T-helper 22 cell (primary cell): ENCODE results near the gene RAPGEF5.

Experiments used
- DNase-seq: peaks from one replicate; pipeline ENCODE4 v3.0.0-alpha.2; 2020; ENCODE audit warnings: low read depth

Gene RAPGEF5

DNA sequence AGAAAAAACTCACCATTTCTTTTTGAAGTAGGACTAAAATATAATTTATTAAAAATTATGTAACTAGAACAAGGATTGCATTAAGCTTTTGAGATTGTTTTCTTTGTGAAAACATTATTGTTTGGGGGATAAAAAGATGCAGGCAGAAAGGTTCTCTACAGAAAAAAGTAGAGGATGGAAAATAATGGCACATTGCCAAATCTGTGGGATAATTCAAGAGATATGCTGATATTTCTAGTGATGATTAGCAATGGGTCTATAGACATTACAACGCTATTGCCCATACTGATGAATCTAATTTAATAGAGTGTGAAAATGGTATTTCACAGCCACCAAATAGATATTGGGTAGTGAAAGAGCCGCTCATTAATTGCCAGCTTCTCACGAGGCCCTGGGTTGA, 204.3 kb downstream of the RAPGEF5 start:
- DNase-seq, result no peak

DNA sequence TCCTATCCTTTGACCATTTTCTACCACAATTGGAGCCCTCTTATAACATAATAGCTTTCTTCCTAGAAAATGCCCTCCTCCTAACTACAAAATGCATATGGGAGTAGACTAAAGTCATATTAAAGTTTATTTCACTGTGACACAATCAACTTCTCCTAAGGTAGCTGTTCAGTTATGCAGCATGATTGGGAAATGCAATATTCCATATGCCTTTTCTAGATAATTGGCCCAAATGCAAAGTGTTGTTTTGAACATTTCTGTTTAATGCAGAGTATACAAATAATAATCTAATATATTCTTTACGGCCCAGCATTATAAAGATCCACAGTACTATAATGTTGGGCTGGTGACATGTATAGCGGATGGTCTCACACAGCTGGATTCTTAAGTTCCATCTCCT, 205.1 kb downstream of the RAPGEF5 start:
- DNase-seq, result no peak

DNA sequence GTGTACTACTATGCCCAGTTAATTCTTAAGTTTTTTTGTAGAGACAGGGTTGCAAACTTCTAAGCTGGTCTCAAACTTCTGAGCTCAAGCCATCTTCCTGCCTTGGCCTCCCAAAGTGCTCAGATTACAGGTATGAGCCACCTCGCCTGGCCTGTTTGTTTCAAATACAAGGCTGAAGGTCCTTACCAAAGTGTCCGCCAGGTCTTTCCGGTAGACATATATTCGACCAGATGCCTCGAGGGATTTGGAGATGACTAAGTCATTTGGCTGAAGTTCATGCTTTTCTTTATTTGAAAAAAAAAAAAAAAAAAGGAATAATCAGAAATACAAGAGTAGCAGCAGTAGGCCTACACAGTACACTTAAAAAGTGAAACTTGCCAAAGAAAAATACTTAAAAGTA, 206.7 kb downstream of the RAPGEF5 start:
- DNase-seq, result no peak

DNA sequence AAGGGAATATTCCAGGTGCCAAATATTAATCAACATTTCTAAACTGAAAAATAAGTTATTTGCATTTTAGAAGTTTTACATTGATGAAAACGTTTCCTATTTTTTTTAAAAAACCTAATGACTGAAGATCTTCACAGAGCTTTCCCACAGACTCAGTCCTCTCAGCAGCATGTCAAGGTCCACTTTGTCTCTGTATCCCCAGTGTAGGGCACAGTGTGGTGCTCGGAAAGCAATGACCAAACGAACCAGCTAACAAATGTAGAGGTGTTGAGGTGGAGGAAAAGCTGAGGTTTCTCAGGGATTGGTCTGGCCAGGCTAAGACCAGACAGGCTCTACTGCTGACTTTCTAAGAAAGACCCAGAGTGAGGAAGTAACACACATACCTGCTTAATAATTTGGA, 209.1 kb downstream of the RAPGEF5 start:
- DNase-seq, result no peak

DNA sequence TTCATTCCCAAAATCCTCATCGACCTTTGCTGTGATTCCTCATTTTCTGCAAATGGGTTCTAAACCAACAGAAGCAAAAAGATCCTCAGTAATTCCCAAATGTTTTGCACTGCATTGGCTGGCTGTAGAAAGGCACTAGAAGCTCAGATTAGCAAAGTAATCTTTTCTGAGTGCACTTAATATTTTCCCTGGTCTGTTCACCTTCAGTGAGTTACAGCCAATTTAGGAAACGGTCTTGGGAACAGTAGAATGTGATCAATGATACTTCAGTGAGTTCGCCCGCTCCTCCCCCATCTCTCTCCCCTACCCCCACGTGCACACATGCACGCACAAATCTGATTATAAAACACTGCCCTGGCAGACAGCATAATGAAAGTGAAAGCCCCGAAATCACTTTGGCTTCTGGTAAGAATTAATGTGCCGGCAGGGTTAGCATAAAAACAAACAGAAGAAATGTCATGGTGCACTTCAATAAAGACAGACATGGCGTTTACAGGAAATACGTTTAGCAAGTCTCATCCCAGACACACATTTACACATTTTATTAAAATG, 209.9 kb downstream of the RAPGEF5 start:
- no peak for DNase-seq

DNA sequence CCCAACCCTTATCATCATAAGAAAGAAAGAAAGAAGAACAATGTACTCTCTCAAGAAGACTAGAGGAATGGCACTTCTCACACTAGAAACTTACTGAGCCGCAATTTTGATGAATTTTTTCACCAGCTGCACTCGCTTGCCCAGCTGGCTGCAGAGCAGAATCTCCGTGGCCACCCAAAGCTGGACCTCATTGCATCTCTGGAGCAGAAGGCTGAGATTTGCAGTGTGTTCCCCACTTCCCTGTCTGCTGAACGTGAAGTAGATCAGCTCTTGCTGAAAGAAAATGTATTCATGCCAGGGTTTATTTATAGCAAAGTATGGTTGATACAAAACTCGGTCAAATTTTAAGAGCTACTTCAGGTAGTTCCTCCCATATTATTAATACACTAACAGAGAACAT, 212.0 kb downstream of the RAPGEF5 start:
- no peak for DNase-seq

DNA sequence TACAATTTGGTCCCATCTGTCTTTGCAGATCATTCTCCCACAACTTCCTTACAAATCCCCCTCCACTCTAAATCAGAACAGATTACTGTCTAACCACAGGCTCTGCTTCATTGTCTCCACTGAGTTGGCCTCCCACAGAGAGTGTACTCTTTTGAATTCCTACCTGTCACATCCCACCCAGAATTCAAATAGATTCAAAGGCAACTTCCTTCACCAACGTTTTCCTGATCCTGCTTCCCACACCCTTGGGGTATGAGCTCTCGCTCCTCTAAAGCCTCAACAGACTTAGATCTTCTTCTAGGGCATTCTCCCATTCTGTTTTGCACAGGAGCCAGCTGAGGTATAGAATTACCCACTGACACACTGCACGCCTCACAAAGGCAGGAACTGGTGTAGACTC, 213.5 kb downstream of the RAPGEF5 start:
- DNase-seq, result no peak

DNA sequence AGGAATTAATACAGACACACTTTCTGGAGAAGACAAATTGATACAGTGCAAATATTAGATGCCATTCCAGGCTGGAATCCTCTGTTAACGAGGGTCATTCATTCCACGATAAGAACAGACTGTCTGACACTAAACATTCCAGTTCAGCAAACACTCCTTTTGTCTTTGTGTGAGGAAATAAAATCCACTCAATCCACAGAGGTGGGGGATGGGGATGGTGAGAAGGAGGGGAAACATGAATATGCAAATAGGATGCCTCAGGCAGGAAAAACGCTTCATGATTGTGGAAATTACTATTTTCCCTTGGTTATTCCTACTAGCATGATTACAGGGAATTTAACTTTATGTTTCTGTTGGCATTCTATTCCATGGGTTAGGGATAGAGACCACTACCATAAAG, 214.4 kb downstream of the RAPGEF5 start:
- no peak for DNase-seq

DNA sequence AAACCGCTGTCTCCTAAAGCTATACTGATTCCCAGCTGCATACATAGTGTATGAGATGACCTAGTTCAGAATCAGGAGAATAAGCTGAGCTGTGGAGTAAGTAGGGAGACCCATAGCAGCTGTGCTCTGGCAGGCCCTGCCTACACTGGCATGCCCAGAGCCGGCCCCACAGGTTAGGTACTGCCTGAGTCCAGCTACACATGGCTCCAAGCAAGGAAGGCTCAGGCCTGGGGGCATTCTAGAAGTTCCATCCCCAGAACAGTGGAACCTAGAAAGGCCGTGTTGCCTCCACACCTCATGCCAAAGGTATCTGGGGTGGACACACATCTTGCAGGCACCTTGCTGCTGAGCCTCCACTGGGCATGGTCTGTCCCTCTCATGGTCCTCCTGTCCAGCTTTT, 215.6 kb downstream of the RAPGEF5 start:
- DNase-seq, result no peak

DNA sequence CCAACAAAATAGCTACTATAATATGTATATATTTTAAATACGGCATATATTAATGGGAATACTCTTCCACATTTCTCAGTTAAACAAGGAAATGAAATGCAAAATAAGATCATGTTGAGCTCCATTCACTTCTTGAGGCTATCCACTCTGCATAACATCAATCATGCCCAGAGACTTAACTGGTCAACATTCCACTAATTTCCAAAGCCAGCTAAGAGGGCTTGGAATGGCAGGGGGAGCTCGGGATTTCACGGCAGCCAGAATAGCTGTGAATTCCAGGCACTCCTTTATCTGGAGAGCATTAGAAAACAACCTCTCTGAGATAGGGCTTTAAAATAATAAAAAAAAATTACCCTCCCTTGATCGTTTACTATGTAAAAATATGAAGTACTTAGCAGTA, 216.4 kb downstream of the RAPGEF5 start:
- no peak for DNase-seq

DNA sequence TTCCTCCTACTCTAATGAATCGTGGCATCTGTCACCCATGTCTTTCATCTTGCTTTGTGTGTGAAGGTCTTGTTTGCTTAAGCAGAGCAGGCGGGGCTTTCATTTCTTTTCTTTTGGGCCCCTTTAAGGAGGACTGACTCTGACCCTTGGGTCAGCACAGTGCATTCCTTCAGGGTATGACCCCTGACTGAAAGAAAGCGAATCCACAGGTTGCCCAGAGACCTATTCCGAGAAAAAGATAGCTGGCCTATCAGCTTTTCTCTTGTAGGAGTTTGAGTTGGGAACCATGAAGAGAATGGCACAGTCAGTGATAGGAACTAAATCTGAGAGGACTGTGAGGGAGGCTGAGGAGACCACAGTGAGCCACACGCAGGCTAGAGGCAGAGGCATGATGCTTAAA, 218.1 kb downstream of the RAPGEF5 start:
- DNase-seq, result no peak

DNA sequence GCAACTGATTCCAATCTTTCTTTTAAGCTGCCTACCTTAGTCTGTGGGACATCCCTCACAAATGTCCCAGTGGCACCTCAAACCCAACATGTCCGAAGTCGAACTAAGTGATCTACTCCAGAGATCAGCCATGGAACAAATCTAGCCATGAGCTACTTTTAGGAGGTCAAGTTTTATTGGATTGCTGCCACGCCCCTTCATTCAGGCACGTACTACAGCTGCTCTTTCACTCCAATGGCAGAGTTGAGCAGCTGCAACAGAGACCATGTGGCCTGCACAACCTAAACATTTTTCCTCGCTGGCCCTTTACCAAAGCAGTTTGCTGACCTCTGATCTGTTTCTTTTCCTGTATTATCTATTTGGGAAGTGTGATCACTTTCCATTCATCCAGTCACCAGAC, 218.8 kb downstream of the RAPGEF5 start:
- DNase-seq, result no peak

DNA sequence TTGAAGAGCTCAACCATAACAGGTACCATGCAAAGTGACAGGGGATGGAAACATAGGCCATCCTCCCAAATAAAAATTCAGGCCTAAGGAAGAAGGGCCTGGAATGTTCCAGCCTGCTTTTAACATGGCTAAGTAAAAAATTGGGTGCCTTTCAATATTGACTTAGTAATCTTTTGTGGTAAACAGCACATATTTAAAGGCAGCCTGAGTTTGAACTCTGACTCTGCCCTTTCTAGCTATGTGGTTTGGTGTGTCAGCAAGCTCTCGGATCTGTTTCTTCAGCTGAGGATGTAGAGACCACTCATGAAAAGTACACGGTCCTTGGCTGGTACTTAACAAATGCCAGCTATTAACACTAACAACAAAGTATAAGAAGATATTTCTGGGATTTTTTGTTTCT, 219.5 kb downstream of the RAPGEF5 start:
- DNase-seq, result no peak

DNA sequence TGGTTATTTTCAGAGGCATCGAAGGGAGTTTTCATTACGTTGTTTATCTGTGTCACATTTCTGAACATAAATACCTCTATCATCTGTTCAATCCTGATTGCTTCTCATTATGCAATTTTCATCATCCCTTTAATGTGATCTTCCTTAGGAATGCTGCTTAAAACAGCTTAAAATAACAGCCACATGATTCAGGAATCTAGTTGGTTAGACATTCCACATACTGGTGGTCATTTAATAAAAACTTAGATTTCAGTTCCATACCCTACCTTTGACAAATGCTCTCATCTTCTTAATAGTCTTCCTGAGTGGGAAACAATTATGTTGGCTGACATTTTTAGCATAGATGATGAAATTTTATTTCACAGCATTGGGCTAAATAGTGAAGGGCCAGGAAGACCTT, 219.9 kb downstream of the RAPGEF5 start:
- DNase-seq, result no peak

DNA sequence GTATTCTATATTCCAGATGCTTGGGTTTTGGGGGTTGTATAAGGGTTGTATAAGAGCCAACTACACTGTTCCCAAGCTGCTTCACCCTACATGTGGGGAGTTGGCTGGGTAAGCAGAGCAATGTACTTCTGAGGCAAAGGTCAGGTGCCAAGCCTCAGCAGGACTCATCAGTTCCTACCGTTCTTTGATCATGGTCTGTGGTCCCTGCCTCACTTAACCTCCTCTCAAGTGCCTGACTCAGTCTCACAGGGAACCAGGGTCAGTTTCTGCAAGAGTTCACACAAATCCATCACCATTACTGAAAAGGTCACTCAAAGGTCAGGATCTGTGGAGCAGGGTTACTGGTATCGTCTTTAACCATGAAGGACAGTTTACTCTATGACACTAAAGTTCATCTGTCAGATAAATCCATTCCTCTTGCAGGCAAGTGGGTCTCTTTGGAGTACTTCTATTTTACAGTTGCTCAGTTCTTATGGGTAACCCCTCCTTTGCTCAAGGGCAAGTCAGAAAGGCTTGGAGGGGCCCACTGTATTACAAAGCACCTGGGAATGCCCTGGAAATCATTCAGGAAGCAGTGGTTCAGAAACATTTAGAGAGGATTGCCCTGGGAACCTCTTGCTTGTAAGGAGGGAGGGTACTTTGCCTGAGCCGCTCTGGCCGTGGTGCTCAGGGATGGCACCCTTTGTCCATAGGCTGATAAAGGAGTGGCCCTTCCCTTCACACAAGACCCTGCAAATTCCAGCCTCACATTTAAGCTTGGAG, 227.0 kb downstream of the RAPGEF5 start:
- no peak for DNase-seq

DNA sequence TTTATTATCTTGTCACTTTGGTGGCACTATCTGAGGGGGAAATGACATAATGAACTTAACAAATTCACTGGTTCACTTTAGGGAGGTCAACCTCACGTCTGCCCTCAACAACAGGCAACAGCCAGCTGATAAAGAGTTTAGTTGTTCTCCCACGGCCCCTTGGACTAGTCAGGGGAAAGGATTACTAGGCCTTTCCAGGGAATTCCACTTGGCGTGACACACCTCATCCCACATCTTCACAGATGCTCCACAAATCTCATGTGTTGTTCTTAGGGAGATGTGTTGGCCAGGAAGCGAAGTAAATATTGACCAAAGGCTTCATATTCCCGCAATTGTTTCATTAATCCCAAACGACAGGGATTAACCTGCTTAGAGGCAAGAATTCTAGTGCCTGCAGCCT, 227.8 kb downstream of the RAPGEF5 start:
- no peak for DNase-seq

DNA sequence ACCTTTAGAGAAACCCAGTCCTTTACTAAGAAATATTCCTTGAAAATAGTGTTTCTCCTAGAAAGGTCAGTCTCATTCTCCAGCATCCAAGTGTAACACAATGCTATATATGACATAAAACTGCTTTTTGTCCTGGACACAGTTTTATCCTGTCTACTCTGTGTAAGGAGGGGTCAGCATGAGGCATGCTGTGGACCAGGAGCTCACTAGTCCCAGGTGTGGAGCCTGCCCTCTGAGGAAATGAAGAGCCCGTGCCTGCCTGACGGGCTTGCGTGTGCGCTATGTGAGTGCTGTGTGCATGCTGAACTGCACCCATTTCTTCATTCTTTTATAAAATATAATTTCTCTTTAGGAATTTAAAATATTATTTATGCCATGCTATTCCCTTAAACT, 228.4 kb downstream of the RAPGEF5 start:
- no peak for DNase-seq

DNA sequence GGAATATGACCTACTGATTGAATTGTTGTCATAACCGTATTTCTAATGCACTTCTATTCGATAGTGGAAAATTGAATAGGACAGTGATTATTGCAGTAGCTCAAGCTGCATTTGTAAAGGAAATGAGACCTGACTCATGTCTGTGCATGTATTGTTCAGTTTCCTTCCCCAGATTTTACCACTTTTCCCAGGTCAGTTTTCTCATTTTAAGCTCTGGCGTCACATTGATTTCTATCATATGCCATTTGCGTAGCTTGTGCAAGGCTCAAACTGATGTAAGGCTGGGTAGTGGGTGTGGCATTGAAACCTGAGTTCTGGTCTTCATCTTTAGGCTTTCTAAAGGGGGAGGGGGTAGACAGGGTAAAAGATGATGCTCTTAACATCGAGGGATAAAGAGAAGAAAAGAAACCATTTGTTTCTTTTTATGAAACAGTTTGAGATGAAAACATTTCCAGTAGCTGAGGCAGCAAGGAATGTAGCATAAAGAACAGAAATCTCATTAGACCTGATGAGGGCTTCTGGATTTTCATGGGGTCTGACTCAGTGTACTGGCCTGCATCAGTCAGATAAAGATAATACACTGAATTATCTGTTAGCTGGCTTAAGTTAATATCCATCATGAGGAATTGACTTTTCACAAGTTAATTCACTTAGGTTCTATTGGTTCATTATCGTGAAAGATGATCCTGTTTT, 229.0 kb downstream of the RAPGEF5 start:
- no peak for DNase-seq

DNA sequence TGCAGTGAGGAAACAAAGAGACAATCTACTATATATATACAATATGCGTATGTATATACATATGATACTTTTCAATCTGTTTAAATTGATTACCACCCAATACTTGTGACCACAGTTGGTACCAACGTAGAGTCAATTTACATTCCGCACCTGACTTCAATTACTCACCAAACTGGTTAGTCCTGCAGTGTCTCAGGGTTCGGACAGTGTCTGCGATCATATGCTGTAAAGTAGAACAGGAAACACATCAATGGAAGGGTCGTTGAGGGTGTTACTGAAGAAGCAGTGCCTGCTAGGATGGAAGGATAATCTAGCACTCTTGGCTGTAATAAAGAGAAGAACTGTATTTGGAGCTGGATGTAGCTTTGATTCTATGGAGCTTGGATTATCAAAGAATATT, 231.5 kb downstream of the RAPGEF5 start:
- no peak for DNase-seq

DNA sequence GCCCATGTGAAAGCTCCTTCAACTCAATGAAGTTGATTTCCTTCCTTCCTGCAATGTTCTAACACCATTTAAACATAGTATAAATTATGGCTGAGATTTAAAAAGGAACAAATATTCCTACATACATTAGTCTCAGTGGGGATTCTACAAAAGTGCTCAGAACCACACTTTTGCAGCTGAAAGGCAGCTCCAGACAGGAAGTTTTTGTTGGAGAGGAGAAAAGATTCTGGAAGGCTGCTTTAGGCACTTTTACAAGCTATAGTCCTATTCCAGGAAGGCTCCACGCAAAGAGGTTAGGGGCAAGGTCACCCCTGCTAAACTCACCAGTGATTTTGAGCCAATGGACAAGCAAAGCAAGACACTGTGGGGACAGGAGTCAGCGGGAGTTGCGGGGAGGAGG, 232.0 kb downstream of the RAPGEF5 start:
- no peak for DNase-seq

DNA sequence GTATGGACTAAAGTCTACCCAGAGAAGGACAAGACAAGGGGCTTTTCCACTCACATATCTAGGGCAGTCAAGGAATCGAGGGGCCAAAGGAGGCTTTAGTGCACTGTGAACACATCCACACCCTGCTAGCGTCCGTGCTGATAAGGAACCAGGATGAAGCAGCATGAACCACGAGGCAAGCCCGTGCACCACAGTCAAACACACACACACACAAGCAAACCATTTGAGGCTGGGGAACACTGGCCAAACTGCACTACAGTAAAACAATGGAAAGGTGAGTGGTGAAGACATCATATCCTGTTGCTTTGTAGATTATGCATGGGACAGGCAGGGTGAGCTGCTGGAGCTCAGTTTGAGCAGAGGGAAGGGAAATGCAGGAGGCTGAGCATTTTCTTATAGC, 233.8 kb downstream of the RAPGEF5 start:
- DNase-seq, result no peak

DNA sequence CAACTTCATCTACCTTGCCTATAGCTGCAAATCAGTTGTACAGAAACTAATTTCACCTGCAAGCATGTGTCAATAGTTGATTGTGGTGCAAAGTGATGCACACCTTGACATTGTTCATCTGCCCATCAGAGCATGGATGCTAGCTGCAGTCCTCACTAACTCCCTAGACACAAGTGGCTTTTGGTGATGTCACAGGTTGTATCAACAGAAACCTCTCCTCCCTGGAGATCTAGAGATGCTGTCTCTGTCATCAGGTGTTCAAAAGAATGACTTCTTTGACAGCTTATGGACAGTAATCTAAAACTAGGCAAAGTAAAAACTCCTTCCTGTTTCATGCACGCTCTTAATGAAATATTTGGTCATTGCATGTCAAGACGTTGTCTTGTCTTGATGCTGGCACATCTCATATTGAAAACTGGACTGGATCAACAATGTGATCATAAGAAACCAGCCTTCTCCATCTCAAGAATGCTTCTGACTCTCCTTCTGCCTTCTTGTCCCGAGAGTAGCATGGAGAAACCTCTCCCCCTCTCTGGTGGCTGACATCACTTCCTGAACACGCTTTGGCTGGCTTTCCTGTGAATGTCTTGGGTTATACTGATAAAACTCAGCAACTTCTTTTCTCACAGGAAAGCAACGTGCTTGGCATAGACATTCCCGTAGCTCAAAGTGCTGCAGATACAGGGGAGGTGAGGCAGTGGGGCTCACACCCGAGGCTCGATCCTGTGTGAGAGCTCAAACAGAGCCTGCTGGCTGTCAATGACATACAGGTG, 235.1 kb downstream of the RAPGEF5 start:
- DNase-seq, result no peak
